Measurements from ENCODE around the gene NFE2L2. TPM values are rescaled to one million over a fixed set of nuclear protein-coding genes. Genes with fewer than 3 reads are reported as not detected.
"Not testable (repeated sequence)": the region's sequence is repeated elsewhere in the genome, so short reads cannot be mapped to it uniquely, and the experiment has no call there.

NFE2L2 gene
- total RNA-seq, 1 donor from 2014 or later = 29.7 TPM

- no peak for DNase-seq (ENCODE audit: low read depth, low spot score)
Measured at GRCh38 chr2:177281400-177282180, 17.1 kb upstream of the NFE2L2 start.

GRCh38 chr2:177279847-177280246 is 15.3 kb upstream of the NFE2L2 start:
- no peak for DNase-seq (ENCODE audit: low read depth, low spot score)

GRCh38 chr2:177275743-177276055 is 11.2 kb upstream of the NFE2L2 start:
- DNase-seq (ENCODE audit: low read depth, low spot score) = no peak

- no peak for DNase-seq (ENCODE audit: low read depth, low spot score)
Measured at GRCh38 chr2:177275040-177275742, 10.7 kb upstream of the NFE2L2 start.

- DNase-seq (ENCODE audit: low read depth, low spot score) = no peak
Measured at GRCh38 chr2:177273408-177273807, 8.9 kb upstream of the NFE2L2 start.

- no peak for DNase-seq (ENCODE audit: low read depth, low spot score)
Measured at GRCh38 chr2:177272765-177273164, 8.2 kb upstream of the NFE2L2 start.

GRCh38 chr2:177271981-177272666 is 7.6 kb upstream of the NFE2L2 start:
- DNase-seq (ENCODE audit: low read depth, low spot score) = no peak

GRCh38 chr2:177270531-177270930 is 6.0 kb upstream of the NFE2L2 start:
- DNase-seq (ENCODE audit: low read depth, low spot score) = no peak

GRCh38 chr2:177268901-177269300 is 4.4 kb upstream of the NFE2L2 start:
- no peak for DNase-seq (ENCODE audit: low read depth, low spot score)

- no peak for DNase-seq (ENCODE audit: low read depth, low spot score)
Measured at GRCh38 chr2:177268187-177268871, 3.8 kb upstream of the NFE2L2 start.

- DNase-seq (ENCODE audit: low read depth, low spot score) = not testable (repeated sequence)
Measured at GRCh38 chr2:177266955-177267354, 2.4 kb upstream of the NFE2L2 start.

- DNase-seq (ENCODE audit: low read depth, low spot score) = no peak
Measured at GRCh38 chr2:177265824-177266817, 1.6 kb upstream of the NFE2L2 start.

- no peak for DNase-seq (ENCODE audit: low read depth, low spot score)
Measured at GRCh38 chr2:177264209-177264692, 276 bp downstream of the NFE2L2 start.

GRCh38 chr2:177263451-177264208 is 897 bp downstream of the NFE2L2 start:
- peak; percentile 91 for DNase-seq (ENCODE audit: low read depth, low spot score)

- DNase-seq (ENCODE audit: low read depth, low spot score) = no peak
Measured at GRCh38 chr2:177262958-177263450, 1.5 kb downstream of the NFE2L2 start.

- no peak for DNase-seq (ENCODE audit: low read depth, low spot score)
Measured at GRCh38 chr2:177262092-177262491, 2.4 kb downstream of the NFE2L2 start.

GRCh38 chr2:177261116-177262060 is 3.1 kb downstream of the NFE2L2 start:
- DNase-seq (ENCODE audit: low read depth, low spot score) = no peak

- no peak for DNase-seq (ENCODE audit: low read depth, low spot score)
Measured at GRCh38 chr2:177260379-177260778, 4.1 kb downstream of the NFE2L2 start.

Measured in pulmonary artery endothelial cell (primary cell).